Measurements from ENCODE around the gene CYREN. TPM values are rescaled to one million over a fixed set of nuclear protein-coding genes. Genes with fewer than 3 reads are reported as not detected.

The CYREN gene
- total RNA-seq, 1 experiment from 2014 or later = 64.8 TPM

DNA sequence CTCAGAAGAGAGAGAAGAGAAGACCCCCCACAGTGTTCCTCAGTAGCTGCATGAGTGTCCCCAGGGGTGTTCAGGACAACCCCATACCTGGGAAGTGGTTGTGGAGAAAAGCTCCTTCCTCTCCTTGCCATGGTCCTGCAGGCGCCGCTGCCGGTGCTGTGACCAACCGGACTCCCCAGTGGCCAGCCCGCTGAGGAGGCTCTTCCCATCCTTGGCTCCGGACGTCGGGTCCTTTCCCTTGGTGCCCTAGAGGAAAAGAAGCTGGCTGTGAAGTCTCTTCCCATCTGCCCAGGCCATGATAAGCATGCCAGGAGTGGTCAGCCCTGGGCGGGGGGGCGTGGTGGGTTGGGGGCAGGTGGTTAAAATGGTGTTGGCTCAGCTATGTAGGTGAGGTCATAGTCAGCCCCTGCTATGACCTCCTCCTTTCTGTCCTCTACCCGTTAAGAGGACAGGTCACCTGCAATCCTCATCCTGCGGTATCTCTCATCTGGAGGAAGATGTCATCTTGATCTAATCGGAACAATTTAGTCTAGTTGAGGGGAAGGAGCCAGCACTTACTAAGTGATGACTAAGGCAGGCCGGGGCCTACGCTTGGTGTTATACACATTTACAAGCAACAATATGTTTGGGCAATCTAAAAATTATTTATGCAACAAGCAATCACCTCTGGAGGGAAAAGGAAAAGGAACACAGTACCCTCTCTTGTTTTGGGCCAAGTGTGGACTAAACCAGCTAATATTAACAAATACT lies 27.6 kb upstream of the CYREN start:
- DNase-seq (ENCODE audit: extremely low read depth, low read depth) = no peak

GRCh38 chr7:135197343-135197742 lies 26.8 kb upstream of the CYREN start:
- DNase-seq (ENCODE audit: extremely low read depth, low read depth) = no peak

- DNase-seq (ENCODE audit: extremely low read depth, low read depth) = no peak
Observed at GRCh38 chr7:135195968-135196629, 25.6 kb upstream of the CYREN start.

DNA sequence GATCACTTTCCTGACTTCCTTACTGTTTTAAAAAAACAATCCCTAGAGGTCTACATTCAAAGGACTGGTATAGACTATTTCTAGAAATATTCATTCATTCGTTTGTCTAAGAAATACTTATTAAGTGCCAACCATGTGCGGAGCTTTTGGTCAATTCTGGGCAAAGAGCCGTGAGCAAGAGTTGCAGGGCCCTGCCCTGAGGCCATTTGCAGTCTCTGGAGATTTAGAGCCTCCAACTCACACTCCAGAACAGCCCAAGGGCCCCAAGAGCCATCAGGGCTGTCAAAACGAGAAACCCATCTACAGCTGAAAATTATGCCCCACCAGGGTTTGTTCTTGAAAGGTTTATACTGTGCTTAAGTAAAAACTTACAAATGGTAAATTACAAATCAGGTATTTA lies 24.6 kb upstream of the CYREN start:
- no peak for DNase-seq (ENCODE audit: extremely low read depth, low read depth)

GRCh38 chr7:135194494-135195095 lies 24.1 kb upstream of the CYREN start:
- no peak for DNase-seq (ENCODE audit: extremely low read depth, low read depth)

- no peak for DNase-seq (ENCODE audit: extremely low read depth, low read depth)
Observed at GRCh38 chr7:135193615-135194081, 23.1 kb upstream of the CYREN start.

- no peak for DNase-seq (ENCODE audit: extremely low read depth, low read depth)
Observed at GRCh38 chr7:135192914-135193536, 22.5 kb upstream of the CYREN start.

GRCh38 chr7:135190703-135191102 lies 20.2 kb upstream of the CYREN start:
- no peak for DNase-seq (ENCODE audit: extremely low read depth, low read depth)

GRCh38 chr7:135189961-135190360 lies 19.5 kb upstream of the CYREN start:
- no peak for DNase-seq (ENCODE audit: extremely low read depth, low read depth)

DNA sequence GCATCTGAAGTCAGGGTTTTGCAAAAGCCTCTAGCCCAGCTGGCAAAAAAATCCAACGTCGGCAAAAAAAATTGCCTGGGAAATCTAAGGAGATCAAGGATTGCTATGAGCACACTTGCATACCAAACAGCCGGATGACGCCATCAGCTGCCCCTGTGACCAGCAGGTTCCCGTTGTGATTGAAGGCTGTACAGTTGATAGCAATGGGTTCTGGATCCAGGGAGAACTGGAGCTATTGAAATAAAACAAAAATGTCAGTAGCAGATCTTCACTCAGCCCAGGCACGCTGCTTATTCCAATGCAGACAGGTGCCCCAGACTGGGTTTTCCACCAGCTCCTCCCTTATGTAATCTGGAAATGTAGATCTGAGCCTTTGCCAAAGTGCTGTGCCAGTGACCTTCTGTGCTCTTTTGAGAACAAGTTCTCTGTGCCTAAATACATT lies 18.7 kb upstream of the CYREN start:
- DNase-seq (ENCODE audit: extremely low read depth, low read depth) = no peak

GRCh38 chr7:135188298-135188984 lies 17.9 kb upstream of the CYREN start:
- DNase-seq (ENCODE audit: extremely low read depth, low read depth) = no peak

GRCh38 chr7:135186841-135187253 lies 16.3 kb upstream of the CYREN start:
- DNase-seq (ENCODE audit: extremely low read depth, low read depth) = no peak

DNA sequence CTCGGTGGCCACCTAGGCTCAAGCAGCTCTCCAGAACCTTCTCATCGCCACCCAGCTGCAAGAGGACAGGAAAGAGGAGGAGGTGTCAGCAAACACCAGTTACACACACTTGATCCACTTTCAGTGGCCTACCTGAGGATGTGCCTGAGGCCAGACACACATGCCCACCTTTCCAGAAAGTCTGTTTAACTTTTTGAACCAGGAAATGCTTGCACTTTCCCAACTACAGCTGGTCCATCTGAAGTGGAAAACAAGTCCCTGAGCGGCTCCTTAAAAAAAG lies 15.7 kb upstream of the CYREN start:
- no peak for DNase-seq (ENCODE audit: extremely low read depth, low read depth)

- DNase-seq (ENCODE audit: extremely low read depth, low read depth) = no peak
Observed at GRCh38 chr7:135185471-135186260, 15.2 kb upstream of the CYREN start.

GRCh38 chr7:135184254-135184841 lies 13.8 kb upstream of the CYREN start:
- DNase-seq (ENCODE audit: extremely low read depth, low read depth) = no peak

GRCh38 chr7:135183478-135183877 lies 13.0 kb upstream of the CYREN start:
- DNase-seq (ENCODE audit: extremely low read depth, low read depth) = no peak

DNA sequence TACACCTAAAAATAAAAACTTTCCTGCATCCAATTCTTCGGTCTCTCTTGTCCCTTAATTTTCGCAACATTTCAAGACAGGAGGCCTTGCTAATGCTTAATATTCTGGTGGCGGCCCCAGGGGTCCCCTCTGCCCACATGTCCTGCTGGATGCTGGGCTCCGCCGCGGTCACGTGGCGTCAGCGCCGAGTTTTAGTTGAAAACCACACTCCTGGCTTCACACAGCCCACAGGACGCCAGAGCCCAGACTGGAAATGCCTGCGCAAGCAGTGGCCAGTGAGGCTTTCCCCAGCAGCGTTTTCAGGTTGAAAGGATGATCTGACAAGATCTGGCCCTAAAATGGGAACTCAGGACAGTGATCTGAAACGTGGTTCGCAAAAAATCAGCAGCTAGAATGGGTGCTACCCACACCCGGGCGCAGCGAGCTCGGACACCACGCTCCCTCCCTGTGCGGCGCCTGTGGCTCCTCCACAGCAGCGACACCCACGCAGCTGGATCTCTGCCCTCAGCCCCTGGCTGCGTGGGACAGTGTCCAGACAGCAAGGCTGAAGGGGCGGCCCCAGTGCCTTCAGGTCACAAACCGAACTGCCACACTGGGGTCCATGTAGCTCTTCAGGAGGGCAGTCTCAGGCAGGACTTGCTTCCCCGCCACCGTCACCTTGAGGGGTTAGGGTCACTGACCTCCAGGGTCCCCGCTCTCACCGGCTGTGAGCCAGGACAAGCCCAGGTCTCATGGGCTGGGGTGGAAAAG lies 11.6 kb upstream of the CYREN start:
- DNase-seq (ENCODE audit: extremely low read depth, low read depth) = no peak

DNA sequence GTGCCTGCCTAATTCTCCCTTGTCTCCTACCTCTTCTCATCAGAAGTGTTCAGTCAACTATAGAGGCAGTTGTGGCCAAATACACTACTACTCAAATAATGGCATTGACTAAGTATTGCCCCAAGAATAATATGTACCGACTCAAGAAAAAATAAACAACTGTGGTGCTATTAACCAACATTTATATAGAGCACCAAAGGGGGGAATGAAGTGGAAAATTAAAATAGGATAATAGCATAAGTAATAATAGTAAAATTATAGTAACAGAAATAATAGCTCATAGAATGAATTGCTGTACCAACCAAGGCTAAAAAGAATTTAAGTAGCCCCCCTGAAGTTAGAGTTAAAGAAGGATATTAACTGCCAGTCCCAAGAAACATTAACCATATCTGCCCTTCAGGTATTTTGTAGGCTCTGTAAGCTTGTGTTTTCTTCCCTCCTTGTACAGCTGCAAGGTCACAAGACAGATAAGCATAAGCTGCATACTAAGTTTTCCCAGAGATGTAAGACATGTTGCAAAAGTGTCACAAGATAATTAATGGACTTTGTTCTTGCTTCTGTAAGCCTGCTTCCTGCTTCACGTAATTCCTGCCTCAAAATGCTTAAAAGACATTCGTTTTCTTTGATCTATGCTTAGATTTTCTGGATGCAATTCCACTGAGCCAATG lies 10.9 kb upstream of the CYREN start:
- DNase-seq (ENCODE audit: extremely low read depth, low read depth) = no peak

- DNase-seq (ENCODE audit: extremely low read depth, low read depth) = no peak
Observed at GRCh38 chr7:135180122-135180521, 9.6 kb upstream of the CYREN start.

All from NCI-H460 (cell line).